Measurements from ENCODE around the gene IP6K2. TPM values are rescaled to one million over a fixed set of nuclear protein-coding genes. Genes with fewer than 3 reads are reported as not detected.

The IP6K2 gene
- total RNA-seq, 4 donors from 2014 or later: 45.6 to 91.7 (median 78.0) TPM

DNA sequence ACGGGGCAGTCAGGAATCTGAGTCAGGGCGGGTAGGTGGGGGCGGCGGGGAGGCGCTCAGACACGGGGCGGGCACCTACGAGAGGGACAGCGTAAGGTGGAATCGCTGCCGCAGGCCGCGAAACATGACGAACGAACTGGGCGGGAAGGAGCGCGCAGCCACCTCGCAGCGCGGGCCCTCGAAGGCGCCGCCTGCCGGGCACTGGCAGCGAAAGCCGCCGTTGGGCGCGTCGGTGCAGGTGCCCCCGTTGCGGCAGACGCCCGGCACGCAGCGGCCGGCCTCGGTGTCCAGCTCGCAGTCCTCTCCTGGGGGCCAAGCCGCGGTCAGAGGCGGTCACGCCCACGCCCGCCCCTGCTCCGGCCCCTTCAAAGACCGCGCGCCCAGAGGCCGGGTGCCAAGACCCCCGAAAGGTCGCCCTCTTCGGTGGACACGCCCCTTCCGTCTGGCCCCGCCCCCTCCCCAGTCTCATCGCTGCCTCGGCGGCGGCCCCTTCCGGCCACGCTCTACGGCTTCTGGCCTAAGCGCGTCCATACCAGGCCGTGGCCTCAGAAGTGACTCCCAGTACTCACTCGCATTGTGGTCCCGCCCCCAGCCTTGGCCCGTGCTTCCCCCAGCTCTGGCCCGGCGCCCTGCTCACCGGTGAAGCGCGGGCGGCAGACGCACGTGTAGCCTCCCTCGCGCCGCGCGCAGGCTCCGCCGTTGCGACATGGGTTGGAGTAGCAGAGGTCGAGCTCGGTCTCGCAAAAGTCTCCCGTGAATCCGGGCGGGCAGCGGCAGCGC is 60.8 kb downstream of the IP6K2 start:
- no peaks in the 10 kb centered on the region for H3K9me3 ChIP-seq
- no peaks in the 10 kb centered on the region for H3K36me3 ChIP-seq
- peak; percentile 79 to 80 for DNase-seq
- H3K4me3 ChIP-seq: peak overlapping the region; percentile 26 to 40
- H3K27me3 ChIP-seq: no peaks in the 10 kb centered on the region
- intact Hi-C loops (cut with DNase I; ENCODE audit: low total_unique reads): no loop called here
- TF ChIP-seq, protein P1, sequence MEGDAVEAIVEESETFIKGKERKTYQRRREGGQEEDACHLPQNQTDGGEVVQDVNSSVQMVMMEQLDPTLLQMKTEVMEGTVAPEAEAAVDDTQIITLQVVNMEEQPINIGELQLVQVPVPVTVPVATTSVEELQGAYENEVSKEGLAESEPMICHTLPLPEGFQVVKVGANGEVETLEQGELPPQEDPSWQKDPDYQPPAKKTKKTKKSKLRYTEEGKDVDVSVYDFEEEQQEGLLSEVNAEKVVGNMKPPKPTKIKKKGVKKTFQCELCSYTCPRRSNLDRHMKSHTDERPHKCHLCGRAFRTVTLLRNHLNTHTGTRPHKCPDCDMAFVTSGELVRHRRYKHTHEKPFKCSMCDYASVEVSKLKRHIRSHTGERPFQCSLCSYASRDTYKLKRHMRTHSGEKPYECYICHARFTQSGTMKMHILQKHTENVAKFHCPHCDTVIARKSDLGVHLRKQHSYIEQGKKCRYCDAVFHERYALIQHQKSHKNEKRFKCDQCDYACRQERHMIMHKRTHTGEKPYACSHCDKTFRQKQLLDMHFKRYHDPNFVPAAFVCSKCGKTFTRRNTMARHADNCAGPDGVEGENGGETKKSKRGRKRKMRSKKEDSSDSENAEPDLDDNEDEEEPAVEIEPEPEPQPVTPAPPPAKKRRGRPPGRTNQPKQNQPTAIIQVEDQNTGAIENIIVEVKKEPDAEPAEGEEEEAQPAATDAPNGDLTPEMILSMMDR (IDR thresholded peaks at IDR 0.05): peak; percentile 41 to 84 (median 67)
- peak in 1 of 2 donors; percentile 32 for TF ChIP-seq POLR2A (IDR thresholded peaks at IDR 0.05)
- peaks cover 0 to 4% of the 10 kb centered on the region in 2 donors for H3K4me1 ChIP-seq
- peak overlapping the region; percentile 3 to 64 for H3K27ac ChIP-seq

DNA sequence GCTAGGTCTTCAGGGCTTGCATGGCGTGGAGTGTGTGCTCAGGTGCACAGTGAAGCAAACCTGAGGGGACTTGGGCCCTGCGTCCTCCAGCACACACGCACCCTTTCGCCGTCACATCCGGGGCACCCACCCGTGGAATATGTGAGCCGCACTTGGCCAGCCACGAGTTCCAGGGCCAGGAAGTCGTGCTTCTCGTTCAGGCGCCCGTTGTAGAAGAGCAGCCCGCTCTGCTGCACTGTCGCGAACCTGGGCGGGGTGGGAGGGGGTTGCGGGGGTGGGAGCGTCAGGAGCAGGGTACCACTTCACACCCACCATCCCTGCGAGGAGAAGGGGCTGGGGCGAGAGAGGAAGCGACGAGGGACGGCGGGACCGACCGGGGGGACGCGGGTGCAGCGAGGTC is 61.4 kb downstream of the IP6K2 start:
- no peaks in the 10 kb centered on the region for H3K27me3 ChIP-seq
- H3K4me3 ChIP-seq: peak overlapping the region; percentile 26 to 40
- H3K27ac ChIP-seq: peak overlapping the region; percentile 3 to 64
- DNase-seq: no peak
- no peaks in the 10 kb centered on the region for H3K4me1 ChIP-seq
- H3K36me3 ChIP-seq: no peaks in the 10 kb centered on the region
- H3K9me3 ChIP-seq: no peaks in the 10 kb centered on the region
- TF ChIP-seq, protein P1 (IDR thresholded peaks at IDR 0.05): no peak
- TF ChIP-seq POLR2A (IDR thresholded peaks at IDR 0.05): no peak
- intact Hi-C loops (cut with DNase I; ENCODE audit: low total_unique reads): no loop called here

DNA sequence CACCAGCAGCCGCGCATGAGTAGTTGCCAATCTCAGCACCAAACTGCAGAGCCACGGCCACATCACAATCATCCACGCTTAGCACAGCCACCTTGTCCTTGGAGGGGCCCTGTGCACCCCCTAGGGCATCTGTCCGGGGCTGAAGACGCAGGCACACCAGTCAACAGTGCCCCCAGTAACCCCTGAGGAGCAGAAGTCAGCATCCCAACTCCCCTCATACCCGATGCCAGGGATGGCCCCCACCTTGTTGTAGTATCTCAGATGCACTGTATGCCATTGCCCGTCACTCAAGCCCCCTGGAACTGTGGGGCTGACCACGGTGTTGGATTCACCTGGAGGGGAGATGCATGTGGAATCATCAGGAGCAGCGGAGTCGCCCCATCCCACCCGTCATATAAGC is 62.0 kb downstream of the IP6K2 start:
- TF ChIP-seq POLR2A (IDR thresholded peaks at IDR 0.05): no peak
- TF ChIP-seq, protein P1 (IDR thresholded peaks at IDR 0.05): no peak
- H3K9me3 ChIP-seq: no peaks in the 10 kb centered on the region
- no peaks in the 10 kb centered on the region for H3K27me3 ChIP-seq
- no peak for DNase-seq
- no peak overlapping the region for H3K4me3 ChIP-seq
- intact Hi-C loops (cut with DNase I; ENCODE audit: low total_unique reads): no loop called here
- H3K4me1 ChIP-seq: no peaks in the 10 kb centered on the region
- no peak overlapping the region for H3K27ac ChIP-seq
- no peaks in the 10 kb centered on the region for H3K36me3 ChIP-seq

DNA sequence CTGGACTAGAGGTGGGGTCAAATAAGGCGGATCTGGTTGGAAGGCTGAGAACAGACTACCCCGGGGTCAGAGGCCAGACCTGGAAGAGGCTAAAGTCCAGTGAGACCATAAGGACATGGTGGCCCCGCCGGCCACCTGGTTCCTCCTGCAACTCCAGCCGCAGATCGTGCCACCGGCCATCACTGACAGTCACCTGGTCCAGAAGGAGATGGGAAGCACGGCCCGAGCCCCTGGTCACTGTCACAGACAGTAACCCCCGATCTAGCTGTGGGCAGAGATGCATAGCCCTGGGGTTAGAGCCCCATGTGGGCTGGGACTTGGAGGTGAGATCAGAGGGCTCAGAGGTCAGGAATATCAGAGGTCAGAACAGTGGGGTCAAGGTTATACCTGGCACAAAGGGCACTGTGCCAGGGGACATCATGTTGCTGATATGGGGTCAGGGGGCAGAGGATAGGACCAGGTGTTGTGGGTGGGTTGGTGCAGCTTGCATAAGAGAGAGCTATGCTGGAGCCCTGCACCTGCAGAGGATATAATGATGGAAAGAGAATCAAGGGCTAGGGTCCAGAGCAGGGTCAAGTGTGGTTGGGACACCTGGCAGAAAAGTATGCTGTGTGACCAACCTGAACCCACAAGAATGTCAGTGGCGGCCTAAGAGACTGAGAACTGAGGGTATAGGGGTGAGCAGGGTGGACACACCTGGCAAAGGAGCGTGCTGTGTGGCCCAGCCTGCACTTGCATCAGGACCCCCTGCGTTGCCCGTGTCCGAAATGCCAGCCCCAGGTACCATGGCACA is 63.9 kb downstream of the IP6K2 start:
- Histone ChIP-seq H3K4me3 (no peak overlapping the region), H3K27ac (no peak overlapping the region), H3K9me3 (no peaks in the 10 kb centered on the region), H3K36me3 (no peaks in the 10 kb centered on the region), H3K27me3 (no peaks in the 10 kb centered on the region), H3K4me1 (no peaks in the 10 kb centered on the region)
- TF ChIP-seq, protein P1 (IDR thresholded peaks at IDR 0.05): no peak
- intact Hi-C loops (cut with DNase I; ENCODE audit: low total_unique reads): no loop called here
- DNase-seq: no peak

DNA sequence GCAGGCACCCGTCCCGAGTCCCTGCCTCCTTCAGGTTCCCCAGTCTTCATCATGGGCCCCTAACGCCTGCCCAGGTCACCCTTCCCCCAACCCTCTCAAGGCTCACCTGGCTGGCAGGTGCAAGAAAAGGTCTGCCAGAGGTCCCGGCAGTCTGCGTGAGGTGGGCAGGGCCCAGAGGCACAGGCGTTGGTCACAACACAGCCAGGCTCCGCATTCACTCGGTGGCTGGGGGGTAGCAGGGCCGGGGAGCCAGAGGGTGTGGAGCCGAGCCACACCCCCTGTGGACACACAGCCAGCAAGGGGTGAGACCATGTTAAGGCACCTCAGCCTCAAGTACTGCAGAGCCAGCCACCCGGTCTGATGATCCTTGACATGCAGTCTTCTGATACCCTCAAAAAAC is 65.2 kb downstream of the IP6K2 start:
- Histone ChIP-seq H3K4me1 (no peaks in the 10 kb centered on the region), H3K36me3 (no peaks in the 10 kb centered on the region), H3K4me3 (no peak overlapping the region), H3K27me3 (no peaks in the 10 kb centered on the region), H3K9me3 (no peaks in the 10 kb centered on the region), H3K27ac (no peak overlapping the region)
- TF ChIP-seq, protein P1 (IDR thresholded peaks at IDR 0.05): no peak
- no peak for TF ChIP-seq POLR2A (IDR thresholded peaks at IDR 0.05)
- intact Hi-C loops (cut with DNase I; ENCODE audit: low total_unique reads): no loop called here
- no peak for DNase-seq
